Measurements from ENCODE around the gene CHST11. TPM values are rescaled to one million over a fixed set of nuclear protein-coding genes. Genes with fewer than 3 reads are reported as not detected.

CHST11 gene
- total and polyA plus RNA-seq, 9 of the 15 experiments (the other 6 are each of a cell fraction or from before 2014, with no cell fraction given): 2.3 to 38.7 (median 15.0) TPM

- TF ChIP-seq ASH1L (IDR thresholded peaks at IDR 0.05; ENCODE audit: borderline replicate concordance, low read depth, partially characterized antibody) (no peak), ZEB2 (IDR thresholded peaks at IDR 0.05) (no peak), HEY1 (CRISPR knock-in tag; IDR thresholded peaks at IDR 0.05; ENCODE audit: borderline replicate concordance) (no peak), ZNF217 (CRISPR knock-in tag; IDR thresholded peaks at IDR 0.05) (no peak)
These were observed 208.5 kb downstream of the CHST11 start (continued) for GRCh38 chr12:104665296-104665695.

GRCh38 chr12:104667139-104667538, 210.4 kb downstream of the CHST11 start:
- peaks cover 21% of the 10 kb centered on the region for H3K79me2 ChIP-seq (ENCODE audit: control insufficient read depth, insufficient read depth, low read length)
- no peak overlapping the region for H3K4me2 ChIP-seq (ENCODE audit: insufficient read depth, low read length)
- H3K27ac ChIP-seq (ENCODE audit: extremely low read depth, low read depth, low read length): no peak overlapping the region
- DNase-seq (ENCODE audit: extremely low read depth in 1 of 4, low spot score in 3 of 4) (no peak), ATAC-seq (no peak), FAIRE-seq (no peak)
- CTCF ChIA-PET (ENCODE audit: low intra/inter-chr PET ratio): no interaction called here
- peaks cover 29 to 40% of the 10 kb centered on the region in 2 experiments; a peak in 4 of 5 replicates for H3K4me1 ChIP-seq (replicated peaks in 1 of 2; ENCODE audit: control insufficient read depth in 2 of 2, insufficient read depth in 2 of 2, low read length in 2 of 2)
- intact Hi-C loops (cut with micrococcal nuclease): loop anchor here (5.0 to 10.0 kb wide), 3 partner anchors 158 to 285 kb away; partner anchors contain the start of gene CHST11
- H3K9me3 ChIP-seq (replicated peaks; ENCODE audit: control insufficient read depth, insufficient read depth, low read depth, low read length): no peaks in the 10 kb centered on the region
- H4K20me1 ChIP-seq (replicated peaks; ENCODE audit: control insufficient read depth, insufficient read depth, low read length): peaks cover 11% of the 10 kb centered on the region; the same call in 1 of the 2 replicates
- POLR2A ChIA-PET: interaction anchor here (0.6 to 1.0 kb wide), 4 partner anchors 63 to 1025 kb away, joined by 3 read pairs; no protein-coding TSS in a partner anchor
- H3K36me3 ChIP-seq (ENCODE audit: control insufficient read depth, insufficient read depth, low read length): peaks cover 7% of the 10 kb centered on the region; the same call in 1 of the 3 replicates
- no peaks in the 10 kb centered on the region for H3K27me3 ChIP-seq (ENCODE audit: control insufficient read depth in 2 of 2, insufficient read depth in 2 of 2, low read length in 2 of 2)
- H3K4me3 ChIP-seq: no peak overlapping the region
- BruUV-seq (replicated peaks): no TSS peak
- H2AFZ ChIP-seq (ENCODE audit: low read depth, low read length): no peak overlapping the region
- no peaks in the 10 kb centered on the region for H3K9me1 ChIP-seq (ENCODE audit: control insufficient read depth, insufficient read depth, low read length)
- WGBS (ENCODE audit: insufficient coverage, low coverage, missing lambda C conversion rate): 66% methylated on average over 7 of the region's 7 CpGs
- in situ Hi-C loops (cut with MboI): loop anchor here (10.0 kb wide), 1 partner anchor 282 kb away; no protein-coding TSS in a partner anchor
- no peak overlapping the region for H3K9ac ChIP-seq (ENCODE audit: insufficient read depth in 1 of 2, low read depth in 2 of 2, low read length in 2 of 2)
- TF ChIP-seq NCOR1 (IDR thresholded peaks at IDR 0.05) (no peak), ZC3H8 (IDR thresholded peaks at IDR 0.05) (no peak), ZBTB12 (CRISPR knock-in tag; IDR thresholded peaks at IDR 0.05) (no peak), CEBPG (CRISPR knock-in tag; IDR thresholded peaks at IDR 0.05) (peak; percentile 65; the same call in 1 of the 2 replicates), CEBPG (tag; conservative IDR thresholded peaks at IDR 0.05 in 1 of 2, IDR thresholded peaks at IDR 0.05 in 1 of 2) (peak; percentile 80 to 82), ZNF41 (CRISPR knock-in tag; conservative IDR thresholded peaks at IDR 0.05) (no peak), HCFC1 (IDR thresholded peaks at IDR 0.05; ENCODE audit: low read depth, low read length) (no peak), BCLAF1 (IDR thresholded peaks at IDR 0.05; ENCODE audit: borderline replicate concordance in 1 of 2, control insufficient read depth in 1 of 2, low read depth in 2 of 2, low read length in 1 of 2) (no peak), CEBPB (tag; IDR thresholded peaks at IDR 0.05) (peak; percentile 94), DIDO1 (tag; IDR thresholded peaks at IDR 0.05; ENCODE audit: low read depth) (no peak), TEAD4 (IDR thresholded peaks at IDR 0.05; ENCODE audit: low read length) (peak; percentile 45; the same call in 1 of the 2 replicates), TEAD4 (CRISPR knock-in tag; IDR thresholded peaks at IDR 0.05; ENCODE audit: borderline replicate concordance) (no peak), HSF4 (CRISPR knock-in tag; IDR thresholded peaks at IDR 0.05; ENCODE audit: borderline replicate concordance) (no peak)
